ENCODE results near the gene GOLGA8A.

The GOLGA8A gene

GRCh38 chr15:34461730-34462129 is 24.1 kb upstream of the GOLGA8A start:
- TF ChIP-seq CTCF (IDR thresholded peaks at IDR 0.05): no peak
- TF ChIP-seq ZFX (IDR thresholded peaks at IDR 0.05; ENCODE audit: borderline replicate concordance): no peak

GRCh38 chr15:34460451-34460850 is 22.8 kb upstream of the GOLGA8A start:
- no peak overlapping the region for H3K27ac ChIP-seq
- no peak for TF ChIP-seq CTCF (IDR thresholded peaks at IDR 0.05)
- TF ChIP-seq ZFX (IDR thresholded peaks at IDR 0.05; ENCODE audit: borderline replicate concordance): no peak

More at GRCh38 chr15:34461730-34462129, 24.1 kb upstream of the GOLGA8A start:
- no peak overlapping the region for H3K27ac ChIP-seq

- no peak for TF ChIP-seq ZFX (IDR thresholded peaks at IDR 0.05; ENCODE audit: borderline replicate concordance)
- no peak for TF ChIP-seq CTCF (IDR thresholded peaks at IDR 0.05)
- H3K27ac ChIP-seq: no peak overlapping the region
Observed at GRCh38 chr15:34456658-34457057, 19.1 kb upstream of the GOLGA8A start.

- no peak overlapping the region for H3K27ac ChIP-seq
- TF ChIP-seq ZFX (IDR thresholded peaks at IDR 0.05; ENCODE audit: borderline replicate concordance) (no peak), CTCF (IDR thresholded peaks at IDR 0.05) (no peak)
Observed at GRCh38 chr15:34442891-34443290, 5.3 kb upstream of the GOLGA8A start.

GRCh38 chr15:34439878-34440277 is 2.3 kb upstream of the GOLGA8A start:
- TF ChIP-seq CTCF (IDR thresholded peaks at IDR 0.05) (no peak), ZFX (IDR thresholded peaks at IDR 0.05; ENCODE audit: borderline replicate concordance) (no peak)
- no peak overlapping the region for H3K27ac ChIP-seq

- no peak overlapping the region for H3K27ac ChIP-seq
- TF ChIP-seq CTCF (IDR thresholded peaks at IDR 0.05) (peak; percentile 31), ZFX (IDR thresholded peaks at IDR 0.05; ENCODE audit: borderline replicate concordance) (no peak)
Observed at GRCh38 chr15:34436956-34437442, 609 bp downstream of the GOLGA8A start.

GRCh38 chr15:34436126-34436955 is 1.3 kb downstream of the GOLGA8A start:
- no peak overlapping the region for H3K27ac ChIP-seq
- TF ChIP-seq CTCF (IDR thresholded peaks at IDR 0.05): no peak
- TF ChIP-seq ZFX (IDR thresholded peaks at IDR 0.05; ENCODE audit: borderline replicate concordance): no peak
